OCI-LY7 (cell line): ENCODE data around the gene ZP4. TPM values are rescaled to one million over a fixed set of nuclear protein-coding genes. Genes with fewer than 3 reads are reported as not detected.

Source experiments
- BruUV-seq: library from RNA; stranded (reverse); fragments of 400-500 nt; replicated peaks from 2 replicates; lab custom pipeline; 2021; lab: Mats Ljungman, UMichigan
- CTCF ChIA-PET: fragments of 300-600 bp; sonication (Branson Sonifier 250); formaldehyde crosslinking; loops from one replicate; lab custom pipeline; 2022; ENCODE audit warnings: antibody characterized with exemption; ENCODE audit not compliant: unreplicated experiment; lab: Charles Lee
- POLR2A ChIA-PET: fragments of 300-600 bp; sonication (Branson Sonifier 250); formaldehyde crosslinking; loops from one replicate; lab custom pipeline; 2022; ENCODE audit warnings: antibody characterized with exemption; lab: Charles Lee
- DNase-seq: peaks from one replicate; pipeline ENCODE4 v3.0.0-alpha.2; 2015; ENCODE audit warnings: low spot score
- H2AFZ ChIP-seq: fragments of 200-600 bp; sonication (generic), shearing (Covaris generic); 2 replicates; pipeline ENCODE4 v1.6.1; 2014; ENCODE audit warnings: mild to moderate bottlenecking, antibody characterized with exemption, low read length, moderate library complexity
- H3K27ac ChIP-seq: fragments of 200-600 bp; sonication (generic); 2 replicates; pipeline ENCODE4 v1.5.1; 2014; ENCODE audit warnings: mixed run types, low read depth, mild to moderate bottlenecking, moderate library complexity, low read length, inconsistent platforms; ENCODE audit not compliant: poor library complexity, severe bottlenecking
- H3K36me3 ChIP-seq: fragments of 200-600 bp; sonication (generic); 2 replicates; pipeline ENCODE4 v1.6.1; 2014; ENCODE audit warnings: mild to moderate bottlenecking, antibody characterized with exemption, low read length, moderate library complexity, mixed read lengths; ENCODE audit not compliant: insufficient read depth
- H3K4me1 ChIP-seq: fragments of 200-600 bp; sonication (generic); 2 replicates; pipeline ENCODE4 v1.5.1; 2014; ENCODE audit warnings: mild to moderate bottlenecking, low read length; ENCODE audit not compliant: insufficient read depth, poor library complexity, severe bottlenecking
- H3K4me2 ChIP-seq: fragments of 200-600 bp; sonication (generic); 2 replicates; pipeline ENCODE4 v1.6.1; 2014; ENCODE audit warnings: mild to moderate bottlenecking, low read length
- H3K4me3 ChIP-seq: fragments of 200-600 bp; sonication (generic); 2 replicates; pipeline ENCODE4 v1.5.1; 2014; ENCODE audit warnings: mild to moderate bottlenecking, low read depth, low read length; ENCODE audit not compliant: poor library complexity, severe bottlenecking
- H3K79me2 ChIP-seq: fragments of 200-600 bp; sonication (generic); 2 replicates; pipeline ENCODE4 v1.6.1; 2016; ENCODE audit warnings: low read depth, mild to moderate bottlenecking, low read length, moderate library complexity, mixed read lengths; ENCODE audit not compliant: insufficient read depth
- H3K9me2 ChIP-seq: fragments of 200-600 bp; sonication (generic); 2 replicates; pipeline ENCODE4 v1.6.1; 2016; ENCODE audit warnings: mild to moderate bottlenecking, low read length, mixed read lengths; ENCODE audit not compliant: insufficient read depth
- H3K9me3 ChIP-seq: fragments of 200-600 bp; sonication (generic); 2 replicates; pipeline ENCODE4 v1.6.1; 2014; ENCODE audit warnings: mild to moderate bottlenecking, mixed run types, low read length, mixed read lengths
- H4K20me1 ChIP-seq: fragments of 200-600 bp; sonication (generic); 2 replicates; pipeline ENCODE4 v1.6.1; 2014; ENCODE audit warnings: mild to moderate bottlenecking, antibody characterized with exemption, low read length, moderate library complexity, mixed read lengths; ENCODE audit not compliant: insufficient read depth
- CTCF ChIP-seq: fragments of 200-600 bp; sonication (generic); conservative IDR thresholded peaks from 2 replicates; pipeline ENCODE4 v1.5.1; 2014; ENCODE audit warnings: mild to moderate bottlenecking, antibody characterized with exemption, low read length, moderate library complexity, mixed read lengths
- EZH2phosphoT487 ChIP-seq: fragments of 200-600 bp; sonication (generic); IDR thresholded peaks from 2 replicates; pipeline ENCODE4 v1.6.1; 2018; ENCODE audit warnings: low read depth, borderline replicate concordance, mild to moderate bottlenecking, mixed run types, antibody characterized with exemption, low read length, moderate library complexity, mixed read lengths
- intact Hi-C: fragments of 100-400 bp; cut with micrococcal nuclease; formaldehyde crosslinking; loops from one replicate; pipeline ENCODE4 v1.10.0; 2022; ENCODE audit not compliant: unreplicated experiment
- total RNA-seq, 2 experiments: library from RNA; depleted of rRNA in 1 of 2; stranded (reverse); fragments of >200 nt in 1 of 2; shearing (Covaris generic) in 1 of 2; gene quantifications; 2 replicates each; pipeline ENCODE4 v1.2.3, GENCODE V29; 2014 to 2022

Gene ZP4
- total RNA-seq, 2 experiments from 2014 or later = not detected

DNA sequence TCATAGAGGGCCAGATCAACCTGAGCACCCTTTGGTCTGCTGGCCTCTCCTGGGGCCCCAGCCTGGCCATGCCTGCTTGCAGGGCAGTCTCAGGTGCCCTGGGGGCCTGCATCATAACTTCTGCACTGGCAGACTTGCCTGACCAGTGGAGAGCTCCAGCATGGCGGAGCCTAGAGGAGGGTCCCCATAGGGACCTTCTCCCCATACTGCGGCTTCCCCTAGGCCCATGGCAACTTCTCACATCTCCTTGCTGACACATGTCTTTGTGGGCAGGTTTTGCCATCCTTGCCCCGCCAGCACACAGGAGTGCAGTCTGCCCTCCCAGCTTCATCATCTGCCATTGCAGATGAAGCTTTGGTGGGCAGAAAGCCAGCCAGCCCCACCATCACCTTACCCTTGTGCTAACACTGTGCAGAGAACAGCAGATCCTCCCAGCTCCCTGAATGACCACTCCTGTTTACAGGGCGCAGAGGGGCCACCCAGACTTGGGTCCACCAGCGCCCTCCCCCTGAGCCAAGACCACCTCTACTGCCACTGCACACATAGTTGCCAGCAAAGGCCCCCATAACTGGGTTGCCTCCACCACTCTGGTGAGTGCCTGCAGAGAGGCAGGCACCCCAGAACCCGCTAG lies 51.7 kb downstream of the ZP4 start:
- Histone ChIP-seq H3K4me1 (no peaks in the 10 kb centered on the region), H4K20me1 (no peaks in the 10 kb centered on the region), H3K4me3 (no peak overlapping the region), H3K79me2 (no peaks in the 10 kb centered on the region), H3K27ac (no peak overlapping the region), H3K9me3 (no peaks in the 10 kb centered on the region), H3K9me2 (no peaks in the 10 kb centered on the region), H3K4me2 (no peak overlapping the region), H3K36me3 (no peaks in the 10 kb centered on the region), H2AFZ (no peak overlapping the region)
- POLR2A ChIA-PET = interaction anchor here (0.6 kb wide), 1 partner anchor 132 kb away, joined by 4 read pairs; no protein-coding TSS in a partner anchor
- DNase-seq = no peak
- TF ChIP-seq CTCF = no peak
- no peak for TF ChIP-seq EZH2phosphoT487
- BruUV-seq = no TSS peak
- CTCF ChIA-PET = interaction anchor here (1.1 kb wide), 1 partner anchor 24 kb away, joined by 3 read pairs; no protein-coding TSS in a partner anchor
- intact Hi-C loops = no loop called here

- H3K27ac ChIP-seq = no peak overlapping the region
- no peaks in the 10 kb centered on the region for H3K9me2 ChIP-seq
- H3K4me1 ChIP-seq = no peaks in the 10 kb centered on the region
- no peak for DNase-seq
- no peaks in the 10 kb centered on the region for H3K79me2 ChIP-seq
- H3K9me3 ChIP-seq = no peaks in the 10 kb centered on the region
- H2AFZ ChIP-seq = no peak overlapping the region
- no peak for TF ChIP-seq CTCF
- TF ChIP-seq EZH2phosphoT487 = no peak
- CTCF ChIA-PET = no interaction called here
- no TSS peak for BruUV-seq
- no peak overlapping the region for H3K4me3 ChIP-seq
- intact Hi-C loops = no loop called here
- H3K36me3 ChIP-seq = no peaks in the 10 kb centered on the region
- H3K4me2 ChIP-seq = no peak overlapping the region
- no peaks in the 10 kb centered on the region for H4K20me1 ChIP-seq
- POLR2A ChIA-PET = no interaction called here
Measured at GRCh38 chr1:237838320-237838719, 52.4 kb downstream of the ZP4 start.

DNA sequence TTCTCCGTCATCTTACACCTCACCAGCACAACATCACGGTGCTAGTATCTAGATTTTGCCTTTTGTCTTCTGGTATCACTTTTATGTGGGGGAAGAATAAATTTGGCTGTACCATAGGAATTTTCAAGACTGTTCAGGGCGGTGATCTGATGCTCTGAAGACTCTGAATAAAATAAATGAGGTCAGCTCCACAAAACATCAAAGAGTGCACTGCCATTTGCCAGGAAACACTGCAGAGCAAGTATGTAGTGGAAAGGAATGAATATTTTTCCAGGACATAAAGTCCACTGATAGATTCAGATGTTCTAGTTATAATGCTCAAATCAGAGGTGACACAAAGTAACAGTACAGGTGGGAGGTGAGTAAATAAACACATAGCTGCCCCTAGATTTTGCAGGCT lies 56.3 kb downstream of the ZP4 start:
- TF ChIP-seq CTCF (no peak), EZH2phosphoT487 (no peak)
- H3K4me2 ChIP-seq = no peak overlapping the region
- H3K79me2 ChIP-seq = no peaks in the 10 kb centered on the region
- H3K36me3 ChIP-seq = no peaks in the 10 kb centered on the region
- CTCF ChIA-PET = no interaction called here
- no peaks in the 10 kb centered on the region for H3K9me2 ChIP-seq
- intact Hi-C loops = no loop called here
- no peak for DNase-seq
- BruUV-seq = no TSS peak
- no peaks in the 10 kb centered on the region for H3K9me3 ChIP-seq
- H3K4me3 ChIP-seq = no peak overlapping the region
- H3K4me1 ChIP-seq = no peaks in the 10 kb centered on the region
- POLR2A ChIA-PET = interaction anchor here (0.5 to 0.6 kb wide), 2 partner anchors 15 to 74 kb away, joined by 6 to 7 read pairs; no protein-coding TSS in a partner anchor
- no peak overlapping the region for H2AFZ ChIP-seq
- H4K20me1 ChIP-seq = no peaks in the 10 kb centered on the region
- H3K27ac ChIP-seq = no peak overlapping the region
